GM13977 (cell line): ENCODE data around the gene MIER3.
A peak's percentile ranks its signal among the peaks of the same experiment; 100 is the strongest.

ENCODE experiments used
- DNase-seq: peaks from one replicate; pipeline ENCODE4 v3.0.0; 2012; ENCODE audit warnings: low spot score
- CTCF ChIP-seq: IDR thresholded peaks from 2 replicates; pipeline ENCODE4 v1.5.1; 2012; ENCODE audit warnings: mild to moderate bottlenecking, control low read depth; ENCODE audit not compliant: insufficient read depth; ENCODE audit errors: extremely low read depth, missing control alignments
- in situ Hi-C: fragments of 300-500 bp; cut with MboI; formaldehyde crosslinking; loops from one replicate; pipeline ENCODE4 v1.12.0; 2022; ENCODE audit warnings: low sequenced_read_pairs, low pct_unique_long_range_greater_than_20kb, mixed read lengths, inconsistent platforms; ENCODE audit not compliant: unreplicated experiment

Gene MIER3

GRCh38 chr5:56951946-56952691 is at the start of gene MIER3:
TSS of gene MIER3 (minus strand) at chr5:56952123. CDS start at chr5:56952102, 21 bp downstream.
- in situ Hi-C loops = no loop called here
- DNase-seq = peak; percentile 96
- TF ChIP-seq CTCF = no peak

- in situ Hi-C loops = no loop called here
- no peak for DNase-seq
- no peak for TF ChIP-seq CTCF
Measured at GRCh38 chr5:56995596-56995995, 43.7 kb upstream of the MIER3 start.

- no peak for TF ChIP-seq CTCF
- no peak for DNase-seq
- in situ Hi-C loops = no loop called here
Measured at GRCh38 chr5:56993241-56993640, 41.3 kb upstream of the MIER3 start.

- in situ Hi-C loops = no loop called here
- TF ChIP-seq CTCF = no peak
Measured at GRCh38 chr5:56989676-56990075, 37.8 kb upstream of the MIER3 start.

GRCh38 chr5:56988490-56988889 is 36.6 kb upstream of the MIER3 start:
- no peak for TF ChIP-seq CTCF
- in situ Hi-C loops = no loop called here
- DNase-seq = no peak

More at GRCh38 chr5:56989676-56990075, 37.8 kb upstream of the MIER3 start:
- DNase-seq = no peak

- in situ Hi-C loops = no loop called here
- TF ChIP-seq CTCF = no peak
- no peak for DNase-seq
Measured at GRCh38 chr5:56987171-56987570, 35.2 kb upstream of the MIER3 start.
